Panc1 (cell line): ENCODE data around the gene NAPA. TPM values are rescaled to one million over a fixed set of nuclear protein-coding genes. Genes with fewer than 3 reads are reported as not detected.
A peak's percentile ranks its signal among the peaks of the same experiment; 100 is the strongest.

Source experiments
- ATAC-seq: fragments of 200-7000 bp; cut with Tn5 transposase; 2 replicates; pipeline ENCODE4 v1.9.1; 2020; ENCODE audit warnings: mild to moderate bottlenecking, moderate library complexity
- BruUV-seq: library from RNA; stranded (reverse); fragments of 400-500 nt; replicated peaks from 2 replicates; lab custom pipeline; 2021; lab: Mats Ljungman, UMichigan
- CTCF ChIA-PET: fragments of 300-600 bp; sonication (Branson Sonifier 250); formaldehyde crosslinking; loops from one replicate; lab custom pipeline; 2022; ENCODE audit warnings: antibody characterized with exemption; lab: Charles Lee
- POLR2A ChIA-PET: fragments of 300-600 bp; sonication (Branson Sonifier 250); formaldehyde crosslinking; loops from one replicate; lab custom pipeline; 2022; ENCODE audit warnings: antibody characterized with exemption; lab: Charles Lee
- DNase-seq: peaks from one replicate; pipeline ENCODE4 v3.0.0-alpha.2; 2010; ENCODE audit warnings: low read depth, low spot score
- H3K27ac ChIP-seq: 2 replicates; pipeline ENCODE4 v1.5.1; 2011; ENCODE audit warnings: mild to moderate bottlenecking, low read length, inconsistent platforms
- H3K27me3 ChIP-seq: fragments of 200-500 bp; sonication (Bioruptor generic); 2 replicates; pipeline ENCODE4 v1.6.0; 2014; ENCODE audit warnings: low read length, inconsistent platforms; ENCODE audit not compliant: control insufficient read depth, insufficient read depth
- H3K36me3 ChIP-seq: fragments of 200-500 bp; sonication (Bioruptor generic); 2 replicates; pipeline ENCODE4 v1.5.1; 2014; ENCODE audit warnings: inconsistent platforms, mild to moderate bottlenecking, low read length, moderate library complexity; ENCODE audit not compliant: control insufficient read depth, insufficient read depth
- H3K4me1 ChIP-seq: 2 replicates; pipeline ENCODE4 v1.5.1; 2011; ENCODE audit warnings: inconsistent platforms, mild to moderate bottlenecking, low read length, moderate library complexity; ENCODE audit not compliant: control insufficient read depth, insufficient read depth
- H3K4me3 ChIP-seq, 2 experiments: 2 replicates each; pipeline ENCODE4 v1.5.1; 2011 to 2012; ENCODE audit warnings: low read depth in 2 of 2, low read length in 2 of 2, mild to moderate bottlenecking in 2 of 2, inconsistent platforms in 1 of 2, moderate library complexity in 1 of 2
- H3K9me3 ChIP-seq: fragments of 200-500 bp; sonication (Bioruptor generic); 2 replicates; pipeline ENCODE4 v1.5.1; 2014; ENCODE audit warnings: low read depth, mild to moderate bottlenecking, inconsistent platforms, low read length, moderate library complexity; ENCODE audit not compliant: control insufficient read depth, insufficient read depth
- POLR2AphosphoS5 ChIP-seq: IDR thresholded peaks from 2 replicates; pipeline ENCODE4 v1.6.1; 2012; ENCODE audit warnings: mild to moderate bottlenecking, low read depth, low read length, moderate library complexity
- SIN3A ChIP-seq: IDR thresholded peaks from 2 replicates; pipeline ENCODE4 v1.6.1; 2012; ENCODE audit warnings: low read depth, mild to moderate bottlenecking, low read length, moderate library complexity, borderline replicate concordance; ENCODE audit not compliant: insufficient read depth
- TCF7L2 ChIP-seq: IDR thresholded peaks from 2 replicates; pipeline ENCODE4 v1.6.1; 2011; ENCODE audit warnings: mild to moderate bottlenecking, low read depth, low read length, inconsistent platforms
- in situ Hi-C: cut with HindIII; loops from 2 replicates; pipeline ENCODE4 v1.10.0; 2016; ENCODE audit warnings: low sequenced_read_pairs, low pct_unique_long_range_greater_than_20kb
- intact Hi-C: fragments of 100-400 bp; cut with micrococcal nuclease; formaldehyde crosslinking; loops from one replicate; pipeline ENCODE4 v1.10.0; 2022; ENCODE audit not compliant: unreplicated experiment
- total RNA-seq: library from RNA; stranded (reverse); gene quantifications from one replicate; pipeline ENCODE4 v1.2.1, GENCODE V29; 2021; ENCODE audit not compliant: unreplicated experiment
- TF ChIP-seq, protein P1 (sequence below): fragments of 450-650 bp; IDR thresholded peaks from 2 replicates; pipeline ENCODE4 v1.5.1; 2017; ENCODE audit warnings: mild to moderate bottlenecking
- TF ChIP-seq, protein P2 (sequence below), 2 experiments: IDR thresholded peaks; 2 replicates each; pipeline ENCODE4 v1.6.1; 2011 to 2012; ENCODE audit warnings: low read depth in 2 of 2, control low read depth in 1 of 2, low read length in 1 of 2, mild to moderate bottlenecking in 1 of 2, moderate library complexity in 1 of 2; ENCODE audit not compliant: insufficient read depth in 1 of 2

NAPA gene
- total RNA-seq, 1 experiment from 2014 or later = 71.0 TPM

DNA sequence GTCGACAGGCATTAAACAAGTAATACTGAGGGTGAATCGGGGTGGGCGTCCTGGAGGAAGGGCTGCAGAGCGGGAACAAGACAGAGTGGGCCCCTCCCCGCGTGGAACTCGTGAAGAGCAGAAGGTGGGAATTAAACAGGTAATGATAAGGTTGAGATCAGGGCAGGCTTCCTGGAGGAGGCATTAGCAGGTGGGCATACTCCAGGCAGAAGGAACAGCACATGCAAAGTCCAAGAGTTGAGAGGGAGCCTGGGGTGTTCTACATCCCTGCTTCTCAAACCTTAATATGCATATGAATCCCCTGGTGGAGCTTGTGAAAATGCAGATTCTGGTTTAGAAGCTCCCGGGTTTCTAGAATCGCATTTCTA, 66.5 kb downstream of the NAPA start:
- no TSS peak for BruUV-seq
- intact Hi-C loops (no loop called here), in situ Hi-C loops (no loop called here)
- Histone ChIP-seq H3K36me3 (no peaks in the 10 kb centered on the region), H3K27ac (no peak overlapping the region), H3K27me3 (peaks cover 5% of the 10 kb centered on the region; the same call in 1 of the 2 replicates), H3K4me3 (no peak overlapping the region), H3K9me3 (no peaks in the 10 kb centered on the region), H3K4me1 (no peaks in the 10 kb centered on the region)
- ATAC-seq = no peak
- TF ChIP-seq POLR2AphosphoS5 = no peak
- TF ChIP-seq, protein P1, sequence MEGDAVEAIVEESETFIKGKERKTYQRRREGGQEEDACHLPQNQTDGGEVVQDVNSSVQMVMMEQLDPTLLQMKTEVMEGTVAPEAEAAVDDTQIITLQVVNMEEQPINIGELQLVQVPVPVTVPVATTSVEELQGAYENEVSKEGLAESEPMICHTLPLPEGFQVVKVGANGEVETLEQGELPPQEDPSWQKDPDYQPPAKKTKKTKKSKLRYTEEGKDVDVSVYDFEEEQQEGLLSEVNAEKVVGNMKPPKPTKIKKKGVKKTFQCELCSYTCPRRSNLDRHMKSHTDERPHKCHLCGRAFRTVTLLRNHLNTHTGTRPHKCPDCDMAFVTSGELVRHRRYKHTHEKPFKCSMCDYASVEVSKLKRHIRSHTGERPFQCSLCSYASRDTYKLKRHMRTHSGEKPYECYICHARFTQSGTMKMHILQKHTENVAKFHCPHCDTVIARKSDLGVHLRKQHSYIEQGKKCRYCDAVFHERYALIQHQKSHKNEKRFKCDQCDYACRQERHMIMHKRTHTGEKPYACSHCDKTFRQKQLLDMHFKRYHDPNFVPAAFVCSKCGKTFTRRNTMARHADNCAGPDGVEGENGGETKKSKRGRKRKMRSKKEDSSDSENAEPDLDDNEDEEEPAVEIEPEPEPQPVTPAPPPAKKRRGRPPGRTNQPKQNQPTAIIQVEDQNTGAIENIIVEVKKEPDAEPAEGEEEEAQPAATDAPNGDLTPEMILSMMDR = no peak
- no peak for TF ChIP-seq TCF7L2
- no peak for TF ChIP-seq SIN3A
- TF ChIP-seq, protein P2, sequence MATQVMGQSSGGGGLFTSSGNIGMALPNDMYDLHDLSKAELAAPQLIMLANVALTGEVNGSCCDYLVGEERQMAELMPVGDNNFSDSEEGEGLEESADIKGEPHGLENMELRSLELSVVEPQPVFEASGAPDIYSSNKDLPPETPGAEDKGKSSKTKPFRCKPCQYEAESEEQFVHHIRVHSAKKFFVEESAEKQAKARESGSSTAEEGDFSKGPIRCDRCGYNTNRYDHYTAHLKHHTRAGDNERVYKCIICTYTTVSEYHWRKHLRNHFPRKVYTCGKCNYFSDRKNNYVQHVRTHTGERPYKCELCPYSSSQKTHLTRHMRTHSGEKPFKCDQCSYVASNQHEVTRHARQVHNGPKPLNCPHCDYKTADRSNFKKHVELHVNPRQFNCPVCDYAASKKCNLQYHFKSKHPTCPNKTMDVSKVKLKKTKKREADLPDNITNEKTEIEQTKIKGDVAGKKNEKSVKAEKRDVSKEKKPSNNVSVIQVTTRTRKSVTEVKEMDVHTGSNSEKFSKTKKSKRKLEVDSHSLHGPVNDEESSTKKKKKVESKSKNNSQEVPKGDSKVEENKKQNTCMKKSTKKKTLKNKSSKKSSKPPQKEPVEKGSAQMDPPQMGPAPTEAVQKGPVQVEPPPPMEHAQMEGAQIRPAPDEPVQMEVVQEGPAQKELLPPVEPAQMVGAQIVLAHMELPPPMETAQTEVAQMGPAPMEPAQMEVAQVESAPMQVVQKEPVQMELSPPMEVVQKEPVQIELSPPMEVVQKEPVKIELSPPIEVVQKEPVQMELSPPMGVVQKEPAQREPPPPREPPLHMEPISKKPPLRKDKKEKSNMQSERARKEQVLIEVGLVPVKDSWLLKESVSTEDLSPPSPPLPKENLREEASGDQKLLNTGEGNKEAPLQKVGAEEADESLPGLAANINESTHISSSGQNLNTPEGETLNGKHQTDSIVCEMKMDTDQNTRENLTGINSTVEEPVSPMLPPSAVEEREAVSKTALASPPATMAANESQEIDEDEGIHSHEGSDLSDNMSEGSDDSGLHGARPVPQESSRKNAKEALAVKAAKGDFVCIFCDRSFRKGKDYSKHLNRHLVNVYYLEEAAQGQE (IDR thresholded peaks at IDR 0.05; ENCODE audit: insufficient read depth in 1 of 2, low read depth in 2 of 2, low read length in 1 of 2) = no peak
- DNase-seq = no peak
- POLR2A ChIA-PET = interaction anchor here (0.6 kb wide), 1 partner anchor 398 kb away, joined by 16 read pairs; no protein-coding TSS in a partner anchor
- CTCF ChIA-PET = interaction anchor here (0.6 kb wide), 2 partner anchors 161 to 246 kb away, joined by 4 read pairs; no protein-coding TSS in a partner anchor

DNA sequence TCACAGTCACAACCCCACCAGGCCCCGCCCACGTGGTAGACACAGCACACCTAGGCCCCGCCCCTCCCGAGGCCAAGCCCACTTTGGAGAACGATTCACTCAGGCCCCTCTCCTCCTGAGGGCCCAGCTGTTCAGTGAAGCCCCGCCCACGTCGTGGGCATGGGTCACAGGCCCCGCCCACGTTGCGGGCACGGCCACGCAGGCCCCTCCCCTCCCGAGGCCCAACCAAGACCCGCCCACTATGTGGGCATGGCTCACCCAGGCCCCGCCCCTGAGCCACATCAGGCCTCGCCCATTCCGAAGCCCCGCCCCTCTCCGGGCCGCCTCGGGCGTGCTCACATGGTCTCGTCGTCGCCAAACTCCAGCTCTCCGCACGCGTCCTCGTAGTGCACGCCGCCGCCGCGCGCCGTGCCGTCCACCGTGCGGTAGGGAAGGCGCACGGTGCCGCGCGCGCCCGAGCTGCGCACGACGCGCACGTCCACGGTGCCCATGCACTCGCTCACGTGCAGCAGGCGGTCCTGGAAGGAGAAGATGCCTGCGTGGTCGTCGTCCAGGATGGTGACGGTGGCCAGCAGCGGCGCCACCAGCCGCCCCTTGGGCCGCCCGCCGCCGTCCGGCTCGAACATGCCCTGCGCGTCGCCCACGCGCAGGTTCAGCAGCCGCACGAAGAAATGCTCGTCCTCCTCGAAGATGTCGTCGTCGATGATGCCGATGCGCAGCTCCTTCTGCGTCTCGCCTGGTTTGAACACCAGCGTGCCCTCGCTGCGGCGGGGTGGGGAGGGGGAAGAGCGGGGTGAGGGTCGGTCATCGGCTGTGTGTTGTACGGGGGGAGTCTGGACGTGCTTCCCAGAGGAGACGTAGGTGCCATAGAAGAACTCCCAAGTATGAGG, 67.1 kb downstream of the NAPA start:
- in situ Hi-C loops = no loop called here
- intact Hi-C loops = no loop called here

More for the DNA sequence above, 67.1 kb downstream of the NAPA start:
- no peak overlapping the region for H3K4me3 ChIP-seq
- TF ChIP-seq TCF7L2 = no peak
- no peak for TF ChIP-seq POLR2AphosphoS5
- TF ChIP-seq, protein P1 = no peak
- TF ChIP-seq, protein P2 (IDR thresholded peaks at IDR 0.05; ENCODE audit: insufficient read depth in 1 of 2, low read depth in 2 of 2, low read length in 1 of 2) = no peak
- no peak for TF ChIP-seq SIN3A
- BruUV-seq = no TSS peak
- H3K27ac ChIP-seq = no peak overlapping the region
- no peak for DNase-seq
- CTCF ChIA-PET = interaction anchor here (0.6 kb wide), 2 partner anchors 161 to 247 kb away, joined by 4 read pairs; no protein-coding TSS in a partner anchor
- ATAC-seq = peak; percentile 39
- H3K36me3 ChIP-seq = no peaks in the 10 kb centered on the region
- no peaks in the 10 kb centered on the region for H3K4me1 ChIP-seq
- POLR2A ChIA-PET = interaction anchor here (0.6 kb wide), 1 partner anchor 399 kb away, joined by 16 read pairs; no protein-coding TSS in a partner anchor
- peaks cover 5% of the 10 kb centered on the region; the same call in 1 of the 2 replicates for H3K27me3 ChIP-seq
- no peaks in the 10 kb centered on the region for H3K9me3 ChIP-seq
